NT2/D1 (cell line): ENCODE data around the gene SLC2A13.

Experiments used
- SUZ12 ChIP-seq: IDR thresholded peaks from 2 replicates; pipeline ENCODE4 v1.6.1; 2011; ENCODE audit not compliant: insufficient read length, insufficient read depth; ENCODE audit errors: extremely low read depth
- ZNF274 ChIP-seq: IDR thresholded peaks from 2 replicates; pipeline ENCODE4 v1.6.1; 2011; ENCODE audit warnings: mild to moderate bottlenecking, low read depth, low read length

GRCh38 chr12:39777465-39777864 lies 328.4 kb downstream of the SLC2A13 start:
- TF ChIP-seq ZNF274 (no peak), SUZ12 (no peak)
